Osteoblast (primary cell): ENCODE results near the gene SNX32. TPM values are rescaled to one million over a fixed set of nuclear protein-coding genes. Genes with fewer than 3 reads are reported as not detected.

Experiments
- DNase-seq: peaks from one replicate; pipeline ENCODE4 v3.0.0; 2011; ENCODE audit warnings: low spot score, mixed read lengths; ENCODE audit not compliant: insufficient read length; ENCODE audit errors: missing footprints
- H2AFZ ChIP-seq: 2 replicates; pipeline ENCODE4 v1.6.0; 2011; ENCODE audit warnings: mild to moderate bottlenecking, low read length
- H3K27ac ChIP-seq: 2 replicates; pipeline ENCODE4 v1.5.1; 2011; ENCODE audit warnings: mild to moderate bottlenecking, low read depth, low read length, moderate library complexity
- H3K27me3 ChIP-seq: 2 replicates; pipeline ENCODE4 v1.6.0; 2012; ENCODE audit warnings: mild to moderate bottlenecking, control low read depth, inconsistent platforms, low read length, moderate library complexity; ENCODE audit not compliant: insufficient read depth
- H3K36me3 ChIP-seq: 2 replicates; pipeline ENCODE4 v1.5.1; 2011; ENCODE audit warnings: mild to moderate bottlenecking, low read length, control low read depth, moderate library complexity; ENCODE audit not compliant: insufficient read depth
- H3K4me1 ChIP-seq: 2 replicates; pipeline ENCODE4 v1.5.1; 2011; ENCODE audit warnings: mild to moderate bottlenecking, low read length, control low read depth, moderate library complexity; ENCODE audit not compliant: insufficient read depth
- H3K4me2 ChIP-seq: 2 replicates; pipeline ENCODE4 v1.6.0; 2011; ENCODE audit warnings: mild to moderate bottlenecking, low read length; ENCODE audit not compliant: insufficient read depth
- H3K4me3 ChIP-seq: fragments of 200-600 bp; sonication (generic); 3 replicates; pipeline ENCODE4 v1.5.1; 2012; ENCODE audit warnings: mild to moderate bottlenecking, low read length, inconsistent platforms; ENCODE audit not compliant: insufficient read depth
- H3K79me2 ChIP-seq: 2 replicates; pipeline ENCODE4 v1.6.0; 2012; ENCODE audit warnings: mild to moderate bottlenecking, low read length, control low read depth, inconsistent platforms; ENCODE audit not compliant: insufficient read depth
- H3K9me3 ChIP-seq: 2 replicates; pipeline ENCODE4 v1.5.1; 2011; ENCODE audit warnings: low read depth, low read length, control low read depth
- H4K20me1 ChIP-seq: 2 replicates; pipeline ENCODE4 v1.6.0; 2012; ENCODE audit warnings: mild to moderate bottlenecking, low read length, control low read depth; ENCODE audit not compliant: insufficient read depth
- total RNA-seq: library from RNA; depleted of rRNA; stranded (reverse); fragments of >200 nt; gene quantifications from 2 replicates; pipeline ENCODE4 v1.2.3, GENCODE V29; 2012
- TF ChIP-seq, protein P1 (sequence below): IDR thresholded peaks from 2 replicates; pipeline ENCODE4 v1.5.1; 2011; ENCODE audit warnings: mild to moderate bottlenecking, low read depth, low read length, moderate library complexity; ENCODE audit errors: extremely low read depth

SNX32 gene
- total RNA-seq, 1 donor, result 1.1 TPM

DNA sequence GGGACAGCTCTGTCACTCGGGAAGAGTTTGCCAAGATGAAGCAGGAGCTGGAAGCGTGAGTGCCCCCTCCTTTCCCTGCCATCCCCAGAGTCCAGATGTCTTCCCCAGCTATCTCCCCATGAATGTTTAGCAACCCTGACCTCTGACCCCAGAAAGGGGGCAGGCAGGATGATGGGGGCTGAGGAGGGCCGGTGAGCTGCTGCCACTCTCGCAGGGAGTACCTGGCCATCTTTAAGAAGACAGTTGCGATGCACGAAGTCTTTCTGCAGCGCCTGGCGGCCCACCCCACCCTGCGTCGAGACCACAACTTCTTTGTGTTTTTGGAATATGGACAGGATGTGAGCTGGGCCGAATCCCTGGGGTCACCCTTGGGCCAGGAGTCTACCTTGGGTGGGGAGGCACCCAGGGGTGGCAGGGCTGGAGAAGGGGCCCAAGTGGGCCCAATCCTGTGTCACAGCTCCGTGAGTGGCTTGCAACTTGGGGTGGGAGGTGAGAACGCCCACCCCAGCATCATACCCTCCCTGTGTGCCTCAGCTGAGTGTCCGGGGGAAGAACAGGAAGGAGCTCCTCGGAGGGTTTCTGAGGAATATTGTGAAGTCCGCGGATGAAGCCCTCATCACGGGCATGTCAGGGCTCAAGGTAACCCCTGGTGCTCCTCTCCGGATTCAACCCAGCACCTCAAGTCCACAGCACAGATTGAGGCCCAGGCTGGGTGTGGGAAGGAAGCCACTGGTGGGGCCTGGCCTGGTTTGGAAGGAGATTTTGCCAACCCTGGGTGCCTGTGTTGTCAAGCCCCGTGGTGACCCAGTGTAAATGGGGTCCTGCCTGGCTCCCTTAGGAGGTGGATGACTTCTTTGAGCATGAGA, 16.7 kb downstream of the SNX32 start:
- H3K9me3 ChIP-seq, result no peaks in the 10 kb centered on the region
- peaks cover 44% of the 10 kb centered on the region for H3K36me3 ChIP-seq
- DNase-seq, result peak; percentile 78
- no peak overlapping the region for H2AFZ ChIP-seq
- peaks cover under 1% of the 10 kb centered on the region for H3K4me1 ChIP-seq
- peaks cover 31% of the 10 kb centered on the region for H4K20me1 ChIP-seq
- H3K4me2 ChIP-seq, result no peak overlapping the region
- TF ChIP-seq, protein P1, sequence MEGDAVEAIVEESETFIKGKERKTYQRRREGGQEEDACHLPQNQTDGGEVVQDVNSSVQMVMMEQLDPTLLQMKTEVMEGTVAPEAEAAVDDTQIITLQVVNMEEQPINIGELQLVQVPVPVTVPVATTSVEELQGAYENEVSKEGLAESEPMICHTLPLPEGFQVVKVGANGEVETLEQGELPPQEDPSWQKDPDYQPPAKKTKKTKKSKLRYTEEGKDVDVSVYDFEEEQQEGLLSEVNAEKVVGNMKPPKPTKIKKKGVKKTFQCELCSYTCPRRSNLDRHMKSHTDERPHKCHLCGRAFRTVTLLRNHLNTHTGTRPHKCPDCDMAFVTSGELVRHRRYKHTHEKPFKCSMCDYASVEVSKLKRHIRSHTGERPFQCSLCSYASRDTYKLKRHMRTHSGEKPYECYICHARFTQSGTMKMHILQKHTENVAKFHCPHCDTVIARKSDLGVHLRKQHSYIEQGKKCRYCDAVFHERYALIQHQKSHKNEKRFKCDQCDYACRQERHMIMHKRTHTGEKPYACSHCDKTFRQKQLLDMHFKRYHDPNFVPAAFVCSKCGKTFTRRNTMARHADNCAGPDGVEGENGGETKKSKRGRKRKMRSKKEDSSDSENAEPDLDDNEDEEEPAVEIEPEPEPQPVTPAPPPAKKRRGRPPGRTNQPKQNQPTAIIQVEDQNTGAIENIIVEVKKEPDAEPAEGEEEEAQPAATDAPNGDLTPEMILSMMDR, result no peak
- H3K4me3 ChIP-seq, result no peak overlapping the region
- H3K27ac ChIP-seq, result no peak overlapping the region
- H3K79me2 ChIP-seq, result peaks cover 26% of the 10 kb centered on the region
- no peaks in the 10 kb centered on the region for H3K27me3 ChIP-seq

DNA sequence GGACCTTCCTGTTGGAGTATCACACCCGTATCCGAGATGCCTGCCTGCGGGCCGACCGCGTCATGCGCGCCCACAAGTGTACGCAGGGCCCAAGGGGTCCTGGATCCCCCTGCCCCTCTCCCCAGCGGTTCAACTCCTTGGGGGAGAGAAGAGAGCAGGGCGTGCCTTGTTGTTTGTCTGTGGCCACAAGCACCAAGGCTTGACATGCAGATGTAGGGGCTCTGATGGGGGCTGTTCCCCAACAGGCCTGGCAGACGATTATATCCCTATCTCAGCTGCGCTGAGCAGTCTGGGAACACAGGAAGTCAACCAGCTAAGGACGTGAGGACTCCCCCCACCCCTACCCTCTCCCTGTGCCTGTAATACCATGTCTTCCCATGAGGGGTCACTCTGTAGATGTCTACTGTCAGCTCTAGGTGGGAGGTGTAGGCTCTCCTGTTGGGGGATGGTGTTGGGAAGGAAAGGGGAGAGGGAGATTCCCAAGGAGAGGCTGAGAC, 17.4 kb downstream of the SNX32 start:
- peaks cover 33% of the 10 kb centered on the region for H3K79me2 ChIP-seq
- H3K27me3 ChIP-seq, result no peaks in the 10 kb centered on the region
- DNase-seq, result peak; percentile 76
- no peak overlapping the region for H3K4me2 ChIP-seq
- TF ChIP-seq, protein P1, result peak; percentile 46
- H2AFZ ChIP-seq, result no peak overlapping the region
- H4K20me1 ChIP-seq, result peaks cover 38% of the 10 kb centered on the region
- no peaks in the 10 kb centered on the region for H3K9me3 ChIP-seq
- no peak overlapping the region for H3K4me3 ChIP-seq
- H3K36me3 ChIP-seq, result peaks cover 51% of the 10 kb centered on the region
- H3K27ac ChIP-seq, result no peak overlapping the region
- H3K4me1 ChIP-seq, result peaks cover 7% of the 10 kb centered on the region

DNA sequence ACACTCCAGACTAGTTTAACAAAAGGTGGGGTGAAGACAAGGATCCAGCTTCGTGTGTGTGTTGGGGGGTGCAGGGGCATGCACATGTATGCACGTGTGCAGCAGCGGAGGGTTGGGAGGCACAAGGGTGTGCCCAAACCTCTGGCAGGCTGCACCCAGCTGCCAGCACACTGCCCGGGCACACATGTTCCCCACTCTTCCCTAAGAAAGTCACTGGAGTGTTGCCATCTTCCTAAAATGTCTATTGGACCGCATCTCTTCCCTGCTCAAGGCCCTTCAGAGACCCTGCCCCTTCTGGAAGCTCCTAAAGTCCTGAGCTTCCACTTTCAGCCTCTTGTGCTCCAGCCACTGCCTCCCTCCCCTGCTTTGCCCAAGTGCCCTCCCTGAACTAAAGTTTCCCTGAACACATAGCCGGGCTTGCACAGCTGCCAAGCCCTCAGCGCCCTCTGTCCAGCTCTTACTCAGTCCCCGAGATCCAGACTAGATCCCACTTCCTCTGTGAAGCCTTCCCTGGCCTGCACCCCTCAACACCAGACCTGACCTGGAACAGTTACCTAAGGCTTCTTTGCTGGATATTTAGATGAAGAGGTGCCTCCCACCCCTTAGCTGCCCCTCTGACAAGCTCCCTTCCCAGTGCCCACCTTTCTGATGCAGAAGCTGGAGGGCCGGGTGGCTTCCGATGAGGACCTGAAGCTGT, 18.2 kb downstream of the SNX32 start:
- H3K36me3 ChIP-seq, result peaks cover 58% of the 10 kb centered on the region
- H3K4me3 ChIP-seq, result no peak overlapping the region
- peaks cover 14% of the 10 kb centered on the region for H3K4me1 ChIP-seq
- no peaks in the 10 kb centered on the region for H3K27me3 ChIP-seq
- TF ChIP-seq, protein P1, result no peak
- no peak overlapping the region for H3K27ac ChIP-seq
- no peak overlapping the region for H3K4me2 ChIP-seq
- DNase-seq, result peak; percentile 50
- peaks cover 41% of the 10 kb centered on the region for H3K79me2 ChIP-seq
- no peaks in the 10 kb centered on the region for H3K9me3 ChIP-seq
- H4K20me1 ChIP-seq, result peaks cover 46% of the 10 kb centered on the region
- no peak overlapping the region for H2AFZ ChIP-seq
